HL-60 (cell line): ENCODE results near the gene POU3F2.

Experiments used
- DNase-seq, 2 experiments: peaks; one replicate each; pipeline ENCODE4 v3.0.0-alpha.2; 2010 to 2020; ENCODE audit warnings: low read depth in 1 of 2, low spot score in 1 of 2
- H3K27ac ChIP-seq: fragments of 250-450 bp; sonication (Bioruptor Pico); replicated peaks from 2 replicates; pipeline ENCODE4 v1.5.1; 2020; ENCODE audit warnings: mild to moderate bottlenecking, moderate library complexity
- H3K27me3 ChIP-seq: fragments of 250-450 bp; sonication (Bioruptor Pico); 2 replicates; pipeline ENCODE4 v1.5.1; 2021; ENCODE audit warnings: mild to moderate bottlenecking, moderate library complexity; ENCODE audit not compliant: insufficient read depth, poor library complexity, severe bottlenecking
- H3K4me3 ChIP-seq: replicated peaks from 2 replicates; pipeline ENCODE4 v1.5.1; 2011; ENCODE audit warnings: mild to moderate bottlenecking, control low read depth, low read length; ENCODE audit not compliant: insufficient read depth
- CTCF ChIP-seq: IDR thresholded peaks from one replicate; pipeline ENCODE4 v1.5.1; 2011; ENCODE audit warnings: low read length, control low read depth, inconsistent platforms; ENCODE audit not compliant: insufficient read depth
- GABPA ChIP-seq: IDR thresholded peaks from 2 replicates; pipeline ENCODE4 v1.6.1; 2012; ENCODE audit warnings: low read depth
- POLR2AphosphoS5 ChIP-seq: IDR thresholded peaks from 2 replicates; pipeline ENCODE4 v1.6.1; 2012; ENCODE audit warnings: low read depth
- SPI1 ChIP-seq: IDR thresholded peaks from 2 replicates; pipeline ENCODE4 v1.6.1; 2012; ENCODE audit warnings: low read depth, mild to moderate bottlenecking, borderline replicate concordance
- TF ChIP-seq, protein P1 (sequence below): IDR thresholded peaks from 2 replicates; pipeline ENCODE4 v1.6.1; 2012; ENCODE audit warnings: low read depth; ENCODE audit not compliant: insufficient replicate concordance

The POU3F2 gene

DNA sequence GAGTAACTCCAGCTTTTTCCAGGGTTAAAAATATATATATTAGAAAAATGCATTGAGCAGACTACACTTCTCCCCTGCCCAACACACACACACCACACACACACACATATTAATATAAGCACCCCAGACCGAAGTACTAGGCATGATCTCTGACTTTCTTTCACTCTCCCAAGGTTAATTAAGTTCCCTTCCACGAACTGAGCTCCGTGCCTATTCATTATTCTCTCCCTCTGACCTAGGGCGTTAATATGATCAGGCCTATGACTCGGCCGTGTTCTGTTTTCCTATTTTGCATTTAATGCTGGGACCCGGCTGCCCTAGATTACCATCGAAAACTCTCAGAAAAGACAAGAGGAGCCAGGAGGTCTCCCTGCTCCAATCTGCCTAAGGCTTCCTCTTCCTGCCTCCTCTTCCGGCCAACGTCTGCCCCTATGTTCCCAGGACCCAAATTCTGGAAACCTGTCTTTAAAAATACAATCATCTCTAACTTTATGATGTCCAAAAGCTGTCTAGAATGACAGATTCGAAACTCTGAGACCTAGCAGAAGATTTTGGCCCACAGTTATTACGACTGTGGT is 6.1 kb upstream of the POU3F2 start:
- DNase-seq, result no peak
- H3K27ac ChIP-seq, result no peak overlapping the region
- peaks cover 91% of the 10 kb centered on the region for H3K27me3 ChIP-seq
- H3K4me3 ChIP-seq, result no peak overlapping the region
- TF ChIP-seq SPI1 (no peak), CTCF (no peak), POLR2AphosphoS5 (no peak), GABPA (no peak)
- TF ChIP-seq, protein P1, sequence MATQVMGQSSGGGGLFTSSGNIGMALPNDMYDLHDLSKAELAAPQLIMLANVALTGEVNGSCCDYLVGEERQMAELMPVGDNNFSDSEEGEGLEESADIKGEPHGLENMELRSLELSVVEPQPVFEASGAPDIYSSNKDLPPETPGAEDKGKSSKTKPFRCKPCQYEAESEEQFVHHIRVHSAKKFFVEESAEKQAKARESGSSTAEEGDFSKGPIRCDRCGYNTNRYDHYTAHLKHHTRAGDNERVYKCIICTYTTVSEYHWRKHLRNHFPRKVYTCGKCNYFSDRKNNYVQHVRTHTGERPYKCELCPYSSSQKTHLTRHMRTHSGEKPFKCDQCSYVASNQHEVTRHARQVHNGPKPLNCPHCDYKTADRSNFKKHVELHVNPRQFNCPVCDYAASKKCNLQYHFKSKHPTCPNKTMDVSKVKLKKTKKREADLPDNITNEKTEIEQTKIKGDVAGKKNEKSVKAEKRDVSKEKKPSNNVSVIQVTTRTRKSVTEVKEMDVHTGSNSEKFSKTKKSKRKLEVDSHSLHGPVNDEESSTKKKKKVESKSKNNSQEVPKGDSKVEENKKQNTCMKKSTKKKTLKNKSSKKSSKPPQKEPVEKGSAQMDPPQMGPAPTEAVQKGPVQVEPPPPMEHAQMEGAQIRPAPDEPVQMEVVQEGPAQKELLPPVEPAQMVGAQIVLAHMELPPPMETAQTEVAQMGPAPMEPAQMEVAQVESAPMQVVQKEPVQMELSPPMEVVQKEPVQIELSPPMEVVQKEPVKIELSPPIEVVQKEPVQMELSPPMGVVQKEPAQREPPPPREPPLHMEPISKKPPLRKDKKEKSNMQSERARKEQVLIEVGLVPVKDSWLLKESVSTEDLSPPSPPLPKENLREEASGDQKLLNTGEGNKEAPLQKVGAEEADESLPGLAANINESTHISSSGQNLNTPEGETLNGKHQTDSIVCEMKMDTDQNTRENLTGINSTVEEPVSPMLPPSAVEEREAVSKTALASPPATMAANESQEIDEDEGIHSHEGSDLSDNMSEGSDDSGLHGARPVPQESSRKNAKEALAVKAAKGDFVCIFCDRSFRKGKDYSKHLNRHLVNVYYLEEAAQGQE, result no peak

GRCh38 chr6:98828941-98829411 is 5.4 kb upstream of the POU3F2 start:
- Histone ChIP-seq H3K27ac (no peak overlapping the region), H3K27me3 (peaks cover 91% of the 10 kb centered on the region), H3K4me3 (no peak overlapping the region)
- TF ChIP-seq POLR2AphosphoS5, result no peak
- TF ChIP-seq GABPA, result no peak
- TF ChIP-seq CTCF, result no peak
- DNase-seq, result no peak

- H3K27ac ChIP-seq, result no peak overlapping the region
- DNase-seq, result no peak
- H3K27me3 ChIP-seq, result peaks cover 91% of the 10 kb centered on the region
- H3K4me3 ChIP-seq, result no peak overlapping the region
- TF ChIP-seq, protein P1, result no peak
- TF ChIP-seq CTCF (no peak), SPI1 (no peak), GABPA (no peak), POLR2AphosphoS5 (no peak)
Observed at GRCh38 chr6:98830146-98830545, 4.2 kb upstream of the POU3F2 start.
